Urinary bladder (tissue), 4 donors: ENCODE data around the gene CHAMP1. TPM values are rescaled to one million over a fixed set of nuclear protein-coding genes. Genes with fewer than 3 reads are reported as not detected.

Experiments used
- DNase-seq: peaks from one replicate; pipeline ENCODE4 v3.0.0-alpha.2; 2015; ENCODE audit errors: extremely low spot score
- H3K27ac ChIP-seq: one replicate; pipeline ENCODE4 v1.5.1; 2013; ENCODE audit warnings: low read depth, mild to moderate bottlenecking, moderate library complexity
- H3K36me3 ChIP-seq: one replicate; pipeline ENCODE4 v1.6.1; 2013; ENCODE audit warnings: mild to moderate bottlenecking, moderate library complexity; ENCODE audit not compliant: insufficient read depth
- H3K4me1 ChIP-seq: one replicate; pipeline ENCODE4 v1.6.1; 2013; ENCODE audit warnings: mild to moderate bottlenecking, moderate library complexity; ENCODE audit not compliant: insufficient read depth
- H3K4me3 ChIP-seq: one replicate; pipeline ENCODE4 v1.5.1; 2013; ENCODE audit warnings: low read depth, low read length
- WGBS: extraction: QIAGEN DNeasy Blood & Tissue Kit; methylation state at CpG from one replicate; pipeline ENCODE4 v1.1.7; 2013; 5-methylcytosine and 5-hydroxymethylcytosine counted together
- polyA plus RNA-seq: library from polyadenylated mRNA; stranded (reverse); fragments of 200-250 nt; gene quantifications from one replicate; pipeline ENCODE4 v1.2.3, GENCODE V29; 2013
- total RNA-seq: library from RNA; depleted of rRNA; stranded (reverse); fragments of >200 nt; gene quantifications from one replicate; pipeline ENCODE4 v1.2.3, GENCODE V29; 2014
- donor health status: healthy with polysubstance abuse.
- donor health status: healthy.

Gene CHAMP1
- total and polyA plus RNA-seq, 2 donors, result 10.4 to 10.7 TPM

- Histone ChIP-seq H3K4me1 (no peaks in the 10 kb centered on the region), H3K36me3 (no peaks in the 10 kb centered on the region), H3K27ac (no peak overlapping the region), H3K4me3 (no peak overlapping the region)
- WGBS, result 90% methylated on average over 8 of the region's 8 CpGs
- no peak for DNase-seq
Measured at GRCh38 chr13:114284680-114285079, 29.6 kb upstream of the CHAMP1 start.

- WGBS, result 88% methylated on average over 4 of the region's 4 CpGs
- no peaks in the 10 kb centered on the region for H3K4me1 ChIP-seq
- no peak overlapping the region for H3K4me3 ChIP-seq
- H3K36me3 ChIP-seq, result no peaks in the 10 kb centered on the region
- H3K27ac ChIP-seq, result no peak overlapping the region
- no peak for DNase-seq
Measured at GRCh38 chr13:114285166-114285808, 29.0 kb upstream of the CHAMP1 start.

- 92% methylated on average over 8 of the region's 8 CpGs for WGBS
Measured at GRCh38 chr13:114286808-114287207, 27.5 kb upstream of the CHAMP1 start.

GRCh38 chr13:114288157-114288591 is 26.1 kb upstream of the CHAMP1 start:
- Histone ChIP-seq H3K4me1 (no peaks in the 10 kb centered on the region), H3K36me3 (no peaks in the 10 kb centered on the region), H3K27ac (no peak overlapping the region), H3K4me3 (no peak overlapping the region)
- WGBS, result 95% methylated on average over 8 of the region's 8 CpGs
- no peak for DNase-seq

More at GRCh38 chr13:114286808-114287207, 27.5 kb upstream of the CHAMP1 start:
- no peaks in the 10 kb centered on the region for H3K36me3 ChIP-seq
- H3K4me1 ChIP-seq, result no peaks in the 10 kb centered on the region
- no peak overlapping the region for H3K4me3 ChIP-seq
- no peak for DNase-seq
- no peak overlapping the region for H3K27ac ChIP-seq

GRCh38 chr13:114296448-114296847 is 17.9 kb upstream of the CHAMP1 start:
- 89% methylated on average over 10 of the region's 10 CpGs for WGBS

GRCh38 chr13:114296902-114297301 is 17.4 kb upstream of the CHAMP1 start:
- H3K27ac ChIP-seq, result no peak overlapping the region
- 92% methylated on average over 5 of the region's 5 CpGs for WGBS
- no peaks in the 10 kb centered on the region for H3K4me1 ChIP-seq
- no peaks in the 10 kb centered on the region for H3K36me3 ChIP-seq
- H3K4me3 ChIP-seq, result no peak overlapping the region
- DNase-seq, result no peak

More at GRCh38 chr13:114296448-114296847, 17.9 kb upstream of the CHAMP1 start:
- no peaks in the 10 kb centered on the region for H3K36me3 ChIP-seq
- H3K27ac ChIP-seq, result no peak overlapping the region
- H3K4me1 ChIP-seq, result no peaks in the 10 kb centered on the region
- H3K4me3 ChIP-seq, result no peak overlapping the region
- DNase-seq, result no peak

GRCh38 chr13:114298866-114299265 is 15.4 kb upstream of the CHAMP1 start:
- WGBS, result 78% methylated on average over 12 of the region's 12 CpGs
- no peak for DNase-seq
- H3K4me1 ChIP-seq, result no peaks in the 10 kb centered on the region
- no peak overlapping the region for H3K27ac ChIP-seq
- H3K4me3 ChIP-seq, result no peak overlapping the region
- H3K36me3 ChIP-seq, result peaks cover 3% of the 10 kb centered on the region

- peaks cover 3% of the 10 kb centered on the region for H3K36me3 ChIP-seq
- WGBS, result 95% methylated on average over 12 of the region's 12 CpGs
- no peak for DNase-seq
- H3K4me3 ChIP-seq, result no peak overlapping the region
- no peaks in the 10 kb centered on the region for H3K4me1 ChIP-seq
- no peak overlapping the region for H3K27ac ChIP-seq
Measured at GRCh38 chr13:114299604-114300305, 14.5 kb upstream of the CHAMP1 start.

GRCh38 chr13:114303700-114304327 is 10.5 kb upstream of the CHAMP1 start:
- H3K27ac ChIP-seq, result no peak overlapping the region
- DNase-seq, result no peak
- 88% methylated on average over 11 of the region's 11 CpGs for WGBS
- no peak overlapping the region for H3K4me3 ChIP-seq
- H3K4me1 ChIP-seq, result no peaks in the 10 kb centered on the region
- H3K36me3 ChIP-seq, result peaks cover 5% of the 10 kb centered on the region

GRCh38 chr13:114304346-114305034 is 9.8 kb upstream of the CHAMP1 start:
- Histone ChIP-seq H3K4me3 (no peak overlapping the region), H3K4me1 (no peaks in the 10 kb centered on the region), H3K36me3 (peaks cover 5% of the 10 kb centered on the region), H3K27ac (no peak overlapping the region)
- WGBS, result 91% methylated on average over 13 of the region's 13 CpGs
- no peak for DNase-seq

- Histone ChIP-seq H3K4me1 (no peaks in the 10 kb centered on the region), H3K4me3 (no peak overlapping the region), H3K27ac (no peak overlapping the region), H3K36me3 (peaks cover 2% of the 10 kb centered on the region)
- no peak for DNase-seq
- 96% methylated on average over 2 of the region's 2 CpGs for WGBS
Measured at GRCh38 chr13:114309086-114309485, 5.2 kb upstream of the CHAMP1 start.

GRCh38 chr13:114309806-114310410 is 4.4 kb upstream of the CHAMP1 start:
- 88% methylated on average over 6 of the region's 6 CpGs for WGBS
- H3K27ac ChIP-seq, result no peak overlapping the region
- H3K4me3 ChIP-seq, result no peak overlapping the region
- H3K4me1 ChIP-seq, result no peaks in the 10 kb centered on the region
- no peak for DNase-seq
- peaks cover 2% of the 10 kb centered on the region for H3K36me3 ChIP-seq

GRCh38 chr13:114310956-114311355 is 3.3 kb upstream of the CHAMP1 start:
- Histone ChIP-seq H3K4me1 (no peaks in the 10 kb centered on the region), H3K4me3 (no peak overlapping the region), H3K27ac (no peak overlapping the region), H3K36me3 (peaks cover 2% of the 10 kb centered on the region)
- no peak for DNase-seq
- WGBS, result 60% methylated on average over 5 of the region's 5 CpGs
